SU-DHL-6 (cell line): ENCODE measurements around the gene FAM184B.

Experiments used
- H2AFZ ChIP-seq: fragments of 200-600 bp; sonication (generic); 2 replicates; pipeline ENCODE4 v1.6.1; 2014; ENCODE audit warnings: low read depth, mild to moderate bottlenecking, moderate library complexity, mixed read lengths, antibody characterized with exemption, low read length; ENCODE audit not compliant: severe bottlenecking
- H3F3A ChIP-seq: fragments of 200-600 bp; shearing (Covaris generic); 2 replicates; pipeline ENCODE4 v1.6.0; 2016; ENCODE audit warnings: antibody characterized with exemption, mild to moderate bottlenecking; ENCODE audit not compliant: insufficient read depth
- H3K27ac ChIP-seq: fragments of 200-600 bp; sonication (generic); 2 replicates; pipeline ENCODE4 v1.5.1; 2016; ENCODE audit warnings: low read depth, mild to moderate bottlenecking, low read length, moderate library complexity, mixed read lengths
- H3K27me3 ChIP-seq: fragments of 200-600 bp; sonication (generic), shearing (Covaris generic); 2 replicates; pipeline ENCODE4 v1.6.0; 2014; ENCODE audit warnings: mild to moderate bottlenecking, low read length
- H3K36me3 ChIP-seq: fragments of 200-600 bp; sonication (generic); 2 replicates; pipeline ENCODE4 v1.6.1; 2014; ENCODE audit warnings: mild to moderate bottlenecking, low read length, mixed read lengths
- H3K4me2 ChIP-seq: fragments of 300-600, 200-600 bp; shearing (Covaris generic), sonication (generic); 2 replicates; pipeline ENCODE4 v1.6.0; 2014; ENCODE audit warnings: low read length, low read depth, mild to moderate bottlenecking; ENCODE audit not compliant: poor library complexity, severe bottlenecking
- H3K4me3 ChIP-seq: fragments of 200-600 bp; sonication (generic); 2 replicates; pipeline ENCODE4 v1.5.1; 2014; ENCODE audit warnings: antibody characterized with exemption, low read length, mild to moderate bottlenecking, mixed read lengths; ENCODE audit not compliant: insufficient read depth, poor library complexity, severe bottlenecking
- H3K79me2 ChIP-seq: fragments of 200-600 bp; sonication (generic); 2 replicates; pipeline ENCODE4 v1.6.1; 2014; ENCODE audit warnings: mild to moderate bottlenecking, low read length, moderate library complexity; ENCODE audit not compliant: insufficient read depth
- H3K9ac ChIP-seq: fragments of 200-600 bp; sonication (generic); 2 replicates; pipeline ENCODE4 v1.7.0; 2014; ENCODE audit warnings: mild to moderate bottlenecking, low read length
- H3K9me2 ChIP-seq: fragments of 200-600 bp; sonication (generic); replicated peaks from 2 replicates; pipeline ENCODE4 v1.6.1; 2014; ENCODE audit warnings: low read length; ENCODE audit not compliant: insufficient read depth
- H3K9me3 ChIP-seq: fragments of 200-600 bp; sonication (generic); 2 replicates; pipeline ENCODE4 v1.6.1; 2014; ENCODE audit warnings: low read length, mixed read lengths; ENCODE audit not compliant: insufficient read depth
- H4K20me1 ChIP-seq: fragments of 200-600 bp; sonication (generic); 2 replicates; pipeline ENCODE4 v1.6.1; 2014; ENCODE audit warnings: low read depth, mild to moderate bottlenecking, antibody characterized with exemption, low read length, moderate library complexity, mixed read lengths
- EZH2phosphoT487 ChIP-seq: fragments of 200-600 bp; sonication (generic), shearing (Covaris generic); conservative IDR thresholded peaks from 2 replicates; pipeline ENCODE4 v1.6.1; 2018; ENCODE audit warnings: mild to moderate bottlenecking, antibody characterized with exemption, low read length, moderate library complexity, mixed read lengths
- TF ChIP-seq, protein P1 (sequence below): fragments of 200-600 bp; sonication (generic); IDR thresholded peaks from one replicate; pipeline ENCODE4 v1.5.1; 2017; ENCODE audit warnings: antibody characterized with exemption, mild to moderate bottlenecking, low read length, moderate library complexity; ENCODE audit not compliant: insufficient read depth, poor library complexity, severe bottlenecking

The FAM184B gene

DNA sequence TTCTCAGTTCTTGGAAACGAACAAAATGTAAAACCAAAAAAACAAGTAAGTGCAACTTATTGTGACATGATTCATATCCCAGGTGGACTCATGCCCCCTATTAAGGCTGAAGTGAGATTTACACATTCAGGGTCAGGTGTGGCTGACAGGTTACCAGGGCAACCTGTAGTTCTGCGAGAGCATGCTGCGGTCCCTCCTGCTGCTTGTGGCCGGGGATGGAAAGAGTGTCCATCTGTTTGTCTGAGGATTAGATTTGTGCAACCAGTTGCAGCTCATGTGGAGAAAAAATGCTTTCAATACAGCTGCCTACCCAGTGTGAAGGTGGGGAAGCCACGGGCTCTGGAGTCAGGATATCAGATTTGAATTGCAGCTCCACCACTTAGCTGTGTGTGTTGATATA is 78.8 kb downstream of the FAM184B start:
- no peaks in the 10 kb centered on the region for H3K36me3 ChIP-seq
- no peak overlapping the region for H3K4me2 ChIP-seq
- no peaks in the 10 kb centered on the region for H3K9me3 ChIP-seq
- no peak overlapping the region for H2AFZ ChIP-seq
- TF ChIP-seq, protein P1, sequence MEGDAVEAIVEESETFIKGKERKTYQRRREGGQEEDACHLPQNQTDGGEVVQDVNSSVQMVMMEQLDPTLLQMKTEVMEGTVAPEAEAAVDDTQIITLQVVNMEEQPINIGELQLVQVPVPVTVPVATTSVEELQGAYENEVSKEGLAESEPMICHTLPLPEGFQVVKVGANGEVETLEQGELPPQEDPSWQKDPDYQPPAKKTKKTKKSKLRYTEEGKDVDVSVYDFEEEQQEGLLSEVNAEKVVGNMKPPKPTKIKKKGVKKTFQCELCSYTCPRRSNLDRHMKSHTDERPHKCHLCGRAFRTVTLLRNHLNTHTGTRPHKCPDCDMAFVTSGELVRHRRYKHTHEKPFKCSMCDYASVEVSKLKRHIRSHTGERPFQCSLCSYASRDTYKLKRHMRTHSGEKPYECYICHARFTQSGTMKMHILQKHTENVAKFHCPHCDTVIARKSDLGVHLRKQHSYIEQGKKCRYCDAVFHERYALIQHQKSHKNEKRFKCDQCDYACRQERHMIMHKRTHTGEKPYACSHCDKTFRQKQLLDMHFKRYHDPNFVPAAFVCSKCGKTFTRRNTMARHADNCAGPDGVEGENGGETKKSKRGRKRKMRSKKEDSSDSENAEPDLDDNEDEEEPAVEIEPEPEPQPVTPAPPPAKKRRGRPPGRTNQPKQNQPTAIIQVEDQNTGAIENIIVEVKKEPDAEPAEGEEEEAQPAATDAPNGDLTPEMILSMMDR: no peak
- no peak for TF ChIP-seq EZH2phosphoT487
- H3K9me2 ChIP-seq: no peaks in the 10 kb centered on the region
- no peak overlapping the region for H3K27ac ChIP-seq
- no peaks in the 10 kb centered on the region for H3F3A ChIP-seq
- H3K9ac ChIP-seq: no peak overlapping the region
- no peak overlapping the region for H3K4me3 ChIP-seq
- H4K20me1 ChIP-seq: no peaks in the 10 kb centered on the region
- no peaks in the 10 kb centered on the region for H3K27me3 ChIP-seq
- H3K79me2 ChIP-seq: no peaks in the 10 kb centered on the region

DNA sequence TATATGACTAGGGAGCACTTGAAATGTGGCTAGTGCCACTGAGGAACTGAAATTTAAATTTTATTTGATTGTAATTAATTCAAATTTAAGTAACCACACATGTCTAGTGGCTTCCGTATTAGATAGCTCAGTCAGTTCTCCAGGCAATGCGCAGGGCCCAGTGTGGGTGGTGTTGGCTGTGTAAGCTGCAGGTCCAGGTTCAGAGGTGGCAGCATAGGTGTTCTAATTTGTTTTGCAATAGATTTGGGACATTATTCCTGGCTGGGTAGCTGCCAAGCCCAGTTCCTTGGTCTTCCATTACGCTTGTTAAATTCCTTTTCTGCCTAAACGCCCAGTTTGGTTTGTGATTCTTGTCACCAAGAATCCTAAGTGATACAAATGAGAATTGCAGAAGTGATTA is 79.5 kb downstream of the FAM184B start:
- Histone ChIP-seq H3K27ac (no peak overlapping the region), H3K27me3 (no peaks in the 10 kb centered on the region), H2AFZ (no peak overlapping the region), H3K36me3 (no peaks in the 10 kb centered on the region), H3K9me2 (no peaks in the 10 kb centered on the region), H3K9me3 (no peaks in the 10 kb centered on the region), H3K4me2 (no peak overlapping the region), H3K79me2 (no peaks in the 10 kb centered on the region), H3K4me3 (no peak overlapping the region), H3K9ac (no peak overlapping the region), H4K20me1 (no peaks in the 10 kb centered on the region), H3F3A (no peaks in the 10 kb centered on the region)
- TF ChIP-seq EZH2phosphoT487: no peak
- TF ChIP-seq, protein P1: no peak

DNA sequence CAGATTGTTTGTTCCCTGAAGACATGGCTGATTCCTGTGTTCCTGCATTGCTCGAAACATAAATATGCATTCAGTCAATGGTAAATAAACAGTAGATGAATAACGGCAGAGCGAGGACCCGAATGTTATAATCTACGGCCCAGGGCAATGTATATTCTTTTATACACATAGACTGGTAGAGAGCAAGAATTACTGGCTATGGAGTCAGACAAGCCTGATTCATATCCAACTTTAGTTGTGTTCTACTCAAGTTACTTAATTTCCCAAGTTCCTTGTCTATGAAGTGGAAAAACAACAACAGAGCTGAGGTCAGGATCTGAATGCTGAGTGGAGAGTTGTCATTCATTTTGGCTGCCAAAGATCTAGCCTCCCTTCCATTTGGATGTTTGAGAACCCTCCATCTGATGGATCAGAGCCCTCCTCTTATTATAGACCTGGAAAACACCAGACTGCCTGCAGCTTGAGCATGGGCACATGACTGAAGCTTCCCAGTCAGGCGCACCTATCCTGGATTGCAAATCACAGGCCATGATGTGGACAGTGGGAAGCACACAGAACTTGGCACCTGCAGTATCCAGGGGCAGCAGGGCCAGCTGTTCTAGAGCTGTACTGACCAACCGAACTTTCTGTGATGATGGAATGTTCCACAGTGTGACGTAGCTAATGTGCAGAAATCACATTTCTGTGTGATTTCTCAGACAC is 80.1 kb downstream of the FAM184B start:
- Histone ChIP-seq H3K4me3 (no peak overlapping the region), H3K4me2 (no peak overlapping the region), H3K9me2 (no peaks in the 10 kb centered on the region), H3K27ac (no peak overlapping the region), H3K36me3 (no peaks in the 10 kb centered on the region), H3K79me2 (no peaks in the 10 kb centered on the region), H3K27me3 (no peaks in the 10 kb centered on the region), H3K9ac (no peak overlapping the region), H3K9me3 (no peaks in the 10 kb centered on the region), H4K20me1 (no peaks in the 10 kb centered on the region), H2AFZ (no peak overlapping the region), H3F3A (no peaks in the 10 kb centered on the region)
- TF ChIP-seq, protein P1: no peak
- TF ChIP-seq EZH2phosphoT487: no peak
